HFF-Myc (cell line): Measurements from ENCODE around the gene FAM227B.
"Not testable (repeated sequence)": the region's sequence is repeated elsewhere in the genome, so short reads cannot be mapped to it uniquely, and the experiment has no call there.

Source experiments
- DNase-seq: peaks from one replicate; pipeline ENCODE4 v3.0.0-alpha.2; 2011; ENCODE audit warnings: low read depth; ENCODE audit errors: extremely low read depth
- H3K4me3 ChIP-seq: replicated peaks from 2 replicates; pipeline ENCODE4 v1.5.1; 2011; ENCODE audit warnings: low read depth, mild to moderate bottlenecking, control low read depth, low read length
- CTCF ChIP-seq: IDR thresholded peaks from 2 replicates; pipeline ENCODE4 v1.5.1; 2012; ENCODE audit warnings: mild to moderate bottlenecking, low read depth, low read length, control low read depth; ENCODE audit errors: missing control alignments

The FAM227B gene

DNA sequence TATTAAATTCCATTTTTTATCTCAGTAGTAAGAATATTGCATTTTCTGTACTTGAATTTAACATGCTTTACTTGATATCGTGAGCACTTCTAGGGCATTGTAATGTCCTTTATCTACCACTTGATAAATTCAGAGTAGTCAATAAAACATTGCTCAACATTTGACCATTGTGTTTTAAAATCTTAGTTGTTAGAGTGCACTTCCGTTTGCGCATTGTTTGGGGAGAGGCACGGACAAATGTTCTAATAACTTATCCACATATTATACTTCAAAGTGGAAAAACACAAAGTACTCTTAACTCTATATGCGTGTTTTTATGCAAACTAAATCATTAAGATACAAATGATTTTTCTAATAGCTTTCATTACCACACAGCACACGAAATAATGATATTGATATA is 419 bp downstream of the FAM227B start:
- peak overlapping the region; percentile 57 for H3K4me3 ChIP-seq
- no peak for TF ChIP-seq CTCF
- DNase-seq: no peak

GRCh38 chr15:49619226-49619625 is 1.4 kb downstream of the FAM227B start:
- DNase-seq: no peak
- TF ChIP-seq CTCF: no peak
- no peak overlapping the region for H3K4me3 ChIP-seq

DNA sequence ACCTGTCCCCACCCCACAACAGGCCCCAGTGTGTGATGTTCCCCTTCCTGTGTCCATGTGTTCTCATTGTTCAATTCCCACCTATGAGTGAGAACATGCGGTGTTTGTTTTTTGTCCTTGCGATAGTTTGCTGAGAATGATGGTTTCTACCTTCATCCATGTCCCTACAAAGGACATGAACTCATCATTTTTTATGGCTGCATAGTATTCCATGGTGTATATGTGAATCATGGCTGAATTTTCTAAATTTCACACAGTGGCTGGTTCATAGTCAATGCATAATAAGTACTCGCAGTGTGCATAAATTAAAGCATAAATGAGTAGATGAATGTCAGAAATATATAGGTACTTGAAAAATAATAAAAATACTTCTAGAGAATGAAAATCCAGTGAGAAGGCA is 8.4 kb downstream of the FAM227B start:
- DNase-seq, H3K4me3 ChIP-seq: not testable (repeated sequence)

GRCh38 chr15:49610157-49610918 is 10.3 kb downstream of the FAM227B start:
- no peak for TF ChIP-seq CTCF
- no peak overlapping the region for H3K4me3 ChIP-seq
- no peak for DNase-seq

GRCh38 chr15:49606594-49606993 is 14.0 kb downstream of the FAM227B start:
- no peak for DNase-seq
- no peak overlapping the region for H3K4me3 ChIP-seq
- TF ChIP-seq CTCF: peak; percentile 49

DNA sequence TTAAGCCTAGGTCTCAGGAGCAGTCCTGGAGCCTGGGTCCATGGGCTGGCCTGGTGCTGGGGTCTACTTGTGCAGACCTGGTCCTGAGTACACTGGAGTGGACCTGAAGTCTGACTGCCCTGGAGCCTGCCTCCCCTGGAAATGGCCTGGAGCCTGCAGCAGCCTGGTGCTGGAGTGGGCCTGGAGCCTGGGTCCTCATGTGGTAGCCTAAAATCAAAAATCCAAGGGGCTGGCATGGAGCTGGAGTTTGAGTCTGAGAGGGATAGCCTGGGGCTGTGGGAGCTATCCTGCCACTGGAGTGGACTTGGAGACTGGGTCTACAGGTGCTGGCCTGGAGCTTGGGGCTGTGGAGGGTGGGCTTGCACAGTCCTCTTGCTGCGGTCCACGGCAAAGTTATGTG is 15.0 kb downstream of the FAM227B start:
- no peak for TF ChIP-seq CTCF
- no peak for DNase-seq
- no peak overlapping the region for H3K4me3 ChIP-seq

- H3K4me3 ChIP-seq: no peak overlapping the region
- DNase-seq: no peak
- TF ChIP-seq CTCF: no peak
Measured at GRCh38 chr15:49604625-49605409, 15.8 kb downstream of the FAM227B start.

DNA sequence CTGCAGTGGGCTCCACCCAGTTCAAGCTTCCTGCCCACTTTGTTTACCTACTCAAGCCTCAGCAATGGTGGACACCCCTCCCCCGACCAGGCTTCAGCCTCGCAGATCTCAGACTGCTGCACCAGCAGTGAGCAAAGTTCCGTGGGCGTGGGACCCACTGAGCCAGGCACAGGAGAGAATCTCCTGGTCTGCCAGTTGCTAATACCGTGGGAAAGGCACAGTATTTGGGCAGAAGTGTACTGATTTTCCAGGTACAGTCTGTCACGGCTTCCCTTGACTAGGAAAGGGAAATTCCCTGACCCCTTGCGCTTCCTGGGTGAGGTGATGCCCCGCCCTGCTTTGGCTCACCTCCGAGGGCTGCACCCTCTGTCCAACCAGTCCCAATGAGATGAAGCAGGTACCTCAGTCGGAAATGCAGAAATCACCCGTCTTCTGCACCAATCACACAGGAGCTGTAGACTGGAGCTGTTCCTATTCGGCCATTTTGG is 27.7 kb downstream of the FAM227B start:
- not testable (repeated sequence) for H3K4me3 ChIP-seq

More for the DNA sequence above, 27.7 kb downstream of the FAM227B start:
- DNase-seq: not testable (repeated sequence)
